Kidney (tissue), 14 donors: ENCODE measurements around the gene ENOSF1. TPM values are rescaled to one million over a fixed set of nuclear protein-coding genes. Genes with fewer than 3 reads are reported as not detected.

Experiments used
- DNase-seq, 5 donors: peaks; one replicate each; pipeline ENCODE4 v3.0.0-alpha.2; 2013 to 2020
- FAIRE-seq: peaks from 2 replicates; lab custom pipeline; 2012; peaks lifted over from hg19 to GRCh38; lab: Jason Lieb, UNC
- H3K27ac ChIP-seq, 2 donors: one replicate each; pipeline ENCODE4 v1.7.0; 2013; ENCODE audit warnings: low read depth in 2 of 2, low read length in 2 of 2, inconsistent platforms in 1 of 2
- H3K27me3 ChIP-seq: one replicate; pipeline ENCODE4 v1.7.1; 2013; ENCODE audit warnings: low read length, inconsistent platforms; ENCODE audit not compliant: control insufficient read depth, insufficient read depth
- H3K36me3 ChIP-seq, 3 donors: one replicate each; pipeline versions ENCODE4 v1.7.0 to v1.7.1; 2013; ENCODE audit warnings: low read length in 3 of 3, control low read depth in 1 of 3, inconsistent platforms in 1 of 3; ENCODE audit not compliant: insufficient read depth in 3 of 3, control insufficient read depth in 2 of 3
- H3K4me1 ChIP-seq, 3 donors: one replicate each; pipeline versions ENCODE4 v1.7.0 to v1.7.1; 2013; ENCODE audit warnings: low read length in 3 of 3, inconsistent platforms in 1 of 3, low read depth in 1 of 3; ENCODE audit not compliant: control insufficient read depth in 2 of 3, insufficient read depth in 2 of 3
- H3K4me3 ChIP-seq, 3 donors: one replicate each; pipeline versions ENCODE4 v1.7.0 to v1.8.1; 2013; ENCODE audit warnings: low read length in 3 of 3, control low read depth in 1 of 3, inconsistent platforms in 1 of 3
- H3K9ac ChIP-seq, 3 donors: one replicate each; pipeline versions ENCODE4 v1.7.0 to v1.7.1; 2013; ENCODE audit warnings: low read length in 3 of 3, control low read depth in 1 of 3, inconsistent platforms in 1 of 3
- H3K9me3 ChIP-seq, 3 donors: one replicate each; pipeline versions ENCODE4 v1.7.0 to v1.7.1; 2013; ENCODE audit warnings: low read length in 3 of 3, control low read depth in 1 of 3, inconsistent platforms in 1 of 3; ENCODE audit not compliant: control insufficient read depth in 2 of 3, insufficient read depth in 1 of 3
- CTCF ChIP-seq: IDR thresholded peaks from 3 replicates; pipeline ENCODE4 v1.5.1; 2012; ENCODE audit warnings: mild to moderate bottlenecking, moderate library complexity, borderline replicate concordance; ENCODE audit not compliant: insufficient read depth; ENCODE audit errors: extremely low read depth
- intact Hi-C: fragments of 100-400 bp; cut with DNase I; formaldehyde crosslinking; loops from one replicate; pipeline ENCODE4 v1.11.1; 2022
- polyA plus RNA-seq: library from polyadenylated mRNA; stranded (reverse); fragments of 350-450 nt; fragmentation: Illumina TruSeq; extraction: RNeasy Lipid Tissue Mini Kit (QIAGEN cat#74804); gene quantifications from one replicate; pipeline ENCODE4 v1.2.3, GENCODE V29; 2014; ENCODE audit warnings: low read depth, low replicate concordance; ENCODE audit not compliant: insufficient read depth
- total RNA-seq: library from RNA; stranded (reverse); fragmentation: NEBNext Ultra II Directional; extraction: Animal tissue kit (Norgen Biotek cat#: 25700); gene quantifications from one replicate; pipeline ENCODE4 v1.2.1, GENCODE V29; 2021
- donor health status: control.
- donor health status: control.
- donor health status: control.
- donor health status: control.
- donor health status: control.
- donor health status: DM: yes; HTN: yes; CAD: no.
- donor health status: Normal renal cell carcinoma (clear cell type).

ENOSF1 gene
- total and polyA plus RNA-seq, 2 donors from 2014 or later: 110 to 132 TPM

- H3K27ac ChIP-seq: no peak overlapping the region
- no peak overlapping the region for H3K4me3 ChIP-seq
- no peaks in the 10 kb centered on the region for H3K9me3 ChIP-seq
- intact Hi-C loops: loop anchor here (10.0 kb wide), 1 partner anchor 213 kb away; no protein-coding TSS in a partner anchor
- no peaks in the 10 kb centered on the region for H3K27me3 ChIP-seq
- no peak for TF ChIP-seq CTCF
- H3K4me1 ChIP-seq: peaks cover 0 to 2% (median 0%) of the 10 kb centered on the region in 3 donors
- no peak overlapping the region for H3K9ac ChIP-seq
- H3K36me3 ChIP-seq: no peaks in the 10 kb centered on the region
- DNase-seq (no peak), FAIRE-seq (no peak)
Measured at GRCh38 chr18:622289-622688, 90.1 kb downstream of the ENOSF1 start.

GRCh38 chr18:621291-622043 is 91.0 kb downstream of the ENOSF1 start:
- Histone ChIP-seq H3K4me3 (no peak overlapping the region), H3K36me3 (no peaks in the 10 kb centered on the region), H3K9me3 (no peaks in the 10 kb centered on the region), H3K27me3 (no peaks in the 10 kb centered on the region), H3K27ac (no peak overlapping the region), H3K9ac (no peak overlapping the region), H3K4me1 (peaks cover 0 to 2% (median 0%) of the 10 kb centered on the region in 3 donors)
- FAIRE-seq: no peak
- no peak for TF ChIP-seq CTCF
- intact Hi-C loops: loop anchor here (10.0 kb wide), 1 partner anchor 213 kb away; no protein-coding TSS in a partner anchor
- DNase-seq: peak in 3 of 5 donors; percentile 44 to 55 (median 51)

Other genes starting within 250 kb of the ENOSF1 start
- gene COLEC12, start 211.9 kb downstream of the ENOSF1 start, total RNA-seq: 7.4 TPM
- gene COLEC12, start 211.9 kb downstream of the ENOSF1 start, polyA plus RNA-seq: 1.3 TPM
- gene CETN1, start 132.2 kb downstream of the ENOSF1 start, total RNA-seq: not detected
- gene CETN1, start 132.2 kb downstream of the ENOSF1 start, polyA plus RNA-seq: not detected
- 1.4 TPM for gene CLUL1, start 115.6 kb downstream of the ENOSF1 start, total RNA-seq
- gene CLUL1, start 115.6 kb downstream of the ENOSF1 start, polyA plus RNA-seq: 13.3 TPM
- gene TYMS, start 55.0 kb downstream of the ENOSF1 start, total RNA-seq: 6.0 TPM
- gene TYMS, start 55.0 kb downstream of the ENOSF1 start, polyA plus RNA-seq: 10.2 TPM
- gene YES1, start 99.6 kb upstream of the ENOSF1 start, total RNA-seq: 48.5 TPM
- 12.6 TPM for gene YES1, start 99.6 kb upstream of the ENOSF1 start, polyA plus RNA-seq
- gene ADCYAP1, start 192.2 kb upstream of the ENOSF1 start, total RNA-seq: 11.1 TPM
- gene ADCYAP1, start 192.2 kb upstream of the ENOSF1 start, polyA plus RNA-seq: 1.8 TPM